Right renal cortex interstitium (tissue), 3 donors: ENCODE measurements around the gene ATG5. TPM values are rescaled to one million over a fixed set of nuclear protein-coding genes. Genes with fewer than 3 reads are reported as not detected.
"Not testable (repeated sequence)": the region's sequence is repeated elsewhere in the genome, so short reads cannot be mapped to it uniquely, and the experiment has no call there.

Experiments used
- DNase-seq, 3 donors: peaks; one replicate each; pipeline ENCODE4 v3.0.0-alpha.2; 2013; ENCODE audit warnings: low read depth in 3 of 3, low spot score in 2 of 3
- polyA plus RNA-seq, 3 donors: library from polyadenylated mRNA; unstranded; fragments of 120-200 nt; gene quantifications; one replicate each; pipeline ENCODE4 v1.2.1, GENCODE V29; 2013; ENCODE audit not compliant: insufficient read length in 3 of 3

ATG5 gene
- polyA plus RNA-seq, 3 donors: 56.7 to 58.9 (median 57.9) TPM

- no peak for DNase-seq
Observed at GRCh38 chr6:106315765-106316374, 9.7 kb downstream of the ATG5 start.

DNA sequence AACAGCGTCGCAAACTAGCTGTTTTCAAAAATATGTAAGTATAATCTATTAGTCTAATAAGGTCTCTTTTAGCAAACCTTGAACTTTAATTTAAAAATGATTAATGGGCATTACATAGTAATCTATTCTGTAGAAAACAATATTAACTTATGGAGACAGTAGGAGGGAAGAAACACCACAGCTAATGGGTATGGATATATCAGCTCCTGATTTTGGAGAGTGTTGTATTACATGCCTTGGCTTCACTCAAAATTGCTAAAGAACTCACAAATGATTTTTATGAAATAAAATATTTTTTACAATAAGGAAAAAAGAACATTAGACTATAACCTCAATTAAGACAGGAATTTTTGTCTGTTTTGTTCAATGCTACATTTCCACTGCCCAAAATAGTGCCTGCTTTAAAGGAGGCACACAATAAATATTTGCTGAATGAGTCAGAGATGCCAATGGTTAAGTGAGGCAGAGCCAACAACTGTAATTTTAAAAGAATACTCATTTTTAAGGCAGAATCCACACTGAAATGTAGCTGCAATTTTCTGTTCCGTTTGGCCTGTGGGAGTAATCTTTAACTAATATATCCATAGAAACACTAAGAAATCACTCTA, 15.7 kb downstream of the ATG5 start:
- DNase-seq: no peak

DNA sequence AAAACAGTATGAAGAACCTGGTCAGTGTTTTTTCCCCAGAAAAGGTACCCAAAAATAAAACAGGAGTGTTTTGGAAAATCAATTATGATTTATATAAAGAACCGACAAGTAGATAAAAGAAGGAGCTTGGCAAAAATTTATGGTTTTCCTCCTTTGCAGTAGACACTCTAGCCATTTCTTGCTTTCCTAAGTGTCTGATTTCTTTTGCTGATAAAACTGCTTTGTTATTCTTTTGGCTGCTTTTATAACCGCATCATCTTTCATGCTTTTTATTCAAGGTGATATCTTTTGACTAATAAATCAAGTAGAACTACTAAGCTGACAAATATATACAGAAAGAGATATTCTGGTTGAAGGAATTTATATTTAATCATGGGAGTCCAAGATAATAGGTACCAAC, 16.6 kb downstream of the ATG5 start:
- DNase-seq: no peak

- no peak for DNase-seq
Observed at GRCh38 chr6:106305740-106306139, 19.8 kb downstream of the ATG5 start.

- no peak for DNase-seq
Observed at GRCh38 chr6:106300944-106301343, 24.6 kb downstream of the ATG5 start.

DNA sequence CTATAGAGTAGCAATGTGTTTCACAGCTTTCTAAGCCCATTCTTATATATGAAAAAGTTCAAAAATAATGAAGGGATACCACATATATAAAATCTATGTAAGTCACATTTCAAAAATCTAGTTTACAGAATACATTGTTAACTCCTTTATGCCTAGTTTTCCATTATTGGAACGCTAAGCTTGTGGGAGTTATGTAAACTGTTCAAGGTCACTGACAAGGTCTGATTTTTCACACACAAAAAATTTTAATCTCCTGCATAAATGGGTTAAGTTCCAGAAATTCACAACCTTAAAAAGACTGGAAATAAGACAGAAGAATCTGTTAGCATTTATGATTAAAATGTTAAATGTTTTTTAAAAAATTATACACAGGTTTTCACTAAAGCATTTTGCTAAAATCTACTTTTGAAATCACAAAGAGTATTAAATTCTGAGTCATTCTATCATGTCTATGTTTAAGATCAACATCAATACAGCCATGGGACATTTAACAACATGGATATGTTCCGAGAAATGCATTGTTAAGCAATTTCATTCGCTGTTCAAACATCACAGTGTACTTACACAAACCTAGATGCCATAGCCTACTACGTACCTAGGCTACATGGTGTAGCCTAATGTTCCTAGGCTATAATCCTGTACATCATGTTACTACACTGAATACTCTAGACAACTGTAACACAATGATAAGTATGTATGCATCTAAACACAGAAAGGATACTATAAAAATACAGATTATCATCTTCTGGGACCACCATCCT, 25.4 kb downstream of the ATG5 start:
- DNase-seq: no peak

DNA sequence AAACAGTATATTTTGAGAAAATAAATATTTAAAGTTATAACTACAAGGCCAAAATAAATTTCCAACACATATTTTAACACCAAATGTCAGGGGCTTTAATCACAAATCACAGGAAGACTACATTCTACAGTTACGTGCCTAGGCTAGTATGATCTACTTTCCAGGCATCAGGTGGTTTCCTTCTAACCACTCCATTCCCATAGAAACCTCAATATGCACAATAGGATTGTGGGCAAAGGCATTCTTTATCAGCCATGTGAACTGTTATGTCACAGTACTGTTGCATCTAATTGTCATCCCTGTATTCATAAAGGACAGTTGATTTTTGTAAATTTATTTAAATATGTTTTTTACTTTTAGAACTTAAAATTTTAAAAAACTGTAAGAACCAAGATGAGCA, 32.4 kb downstream of the ATG5 start:
- DNase-seq: no peak

DNA sequence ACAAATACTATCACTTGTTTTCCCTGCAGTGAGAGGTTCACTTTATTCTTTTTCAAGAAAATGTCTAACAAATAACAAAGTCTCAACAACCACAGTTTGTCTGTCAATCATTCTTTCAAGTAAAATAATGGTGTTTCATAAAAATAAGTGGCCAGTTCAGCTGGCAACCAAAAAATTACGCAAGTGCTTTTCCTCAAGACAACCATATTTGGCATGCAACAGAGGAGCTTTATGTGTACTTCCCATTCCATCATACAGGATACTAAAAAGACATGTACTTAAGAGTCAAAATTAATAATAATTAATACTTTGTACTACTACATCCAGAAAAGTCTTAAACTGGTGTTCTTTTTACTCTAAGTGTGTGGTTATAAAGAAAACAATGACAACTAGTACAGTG, 34.6 kb downstream of the ATG5 start:
- DNase-seq: no peak

- no peak for DNase-seq
Observed at GRCh38 chr6:106290032-106290431, 35.5 kb downstream of the ATG5 start.

- DNase-seq: no peak
Observed at GRCh38 chr6:106287215-106287614, 38.3 kb downstream of the ATG5 start.

- no peak for DNase-seq
Observed at GRCh38 chr6:106286746-106287145, 38.8 kb downstream of the ATG5 start.

GRCh38 chr6:106283481-106283880, 42.1 kb downstream of the ATG5 start:
- no peak for DNase-seq

GRCh38 chr6:106281661-106282060, 43.9 kb downstream of the ATG5 start:
- no peak for DNase-seq

GRCh38 chr6:106281088-106281487, 44.5 kb downstream of the ATG5 start:
- no peak for DNase-seq

- no peak for DNase-seq
Observed at GRCh38 chr6:106279179-106279578, 46.4 kb downstream of the ATG5 start.

GRCh38 chr6:106275692-106276091, 49.9 kb downstream of the ATG5 start:
- no peak for DNase-seq

GRCh38 chr6:106273087-106273486, 52.5 kb downstream of the ATG5 start:
- no peak for DNase-seq

GRCh38 chr6:106272287-106272686, 53.3 kb downstream of the ATG5 start:
- no peak for DNase-seq

DNA sequence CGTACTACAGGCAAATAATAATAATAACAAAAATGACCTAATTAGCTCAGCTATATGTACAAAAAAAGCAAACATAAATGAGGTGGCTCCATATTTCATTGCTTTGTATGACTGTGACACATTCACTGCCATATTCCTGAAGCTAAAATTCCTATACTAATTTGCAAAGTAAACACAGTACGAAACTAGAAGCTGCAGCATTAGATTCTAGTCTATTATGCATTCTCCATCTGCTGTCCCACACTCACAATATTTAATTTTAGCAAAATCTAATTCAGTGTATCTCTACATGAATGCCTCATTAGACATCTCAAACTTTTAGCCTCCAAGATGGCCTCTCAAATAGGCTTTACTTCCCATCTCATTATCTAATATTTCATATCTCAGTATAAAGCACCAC, 55.1 kb downstream of the ATG5 start:
- no peak for DNase-seq

GRCh38 chr6:106269268-106269919, 56.2 kb downstream of the ATG5 start:
- DNase-seq: not testable (repeated sequence)

- DNase-seq: not testable (repeated sequence)
Observed at GRCh38 chr6:106268500-106268899, 57.1 kb downstream of the ATG5 start.

DNA sequence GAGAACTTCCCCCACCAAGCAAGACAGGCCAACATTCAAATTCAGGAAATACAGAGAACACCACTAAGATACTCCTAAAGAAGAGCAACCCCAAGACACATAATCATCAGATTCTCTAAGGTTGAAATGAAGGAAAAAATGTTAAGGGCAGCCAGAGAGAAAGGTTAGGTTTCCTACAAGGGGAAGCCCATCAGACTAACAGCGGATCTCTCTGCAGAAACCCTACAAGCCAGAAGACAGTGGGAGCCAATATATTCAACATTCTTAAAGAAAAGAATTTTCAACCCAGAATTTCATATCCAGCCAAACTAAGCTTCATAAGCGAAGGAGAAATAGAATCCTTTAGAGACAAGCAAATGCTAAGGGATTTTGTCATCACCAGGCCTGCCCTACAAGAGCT, 61.1 kb downstream of the ATG5 start:
- not testable (repeated sequence) for DNase-seq
